ENCODE measurements around the gene CHMP4A. TPM values are rescaled to one million over a fixed set of nuclear protein-coding genes. Genes with fewer than 3 reads are reported as not detected.

The CHMP4A gene
- total and polyA plus RNA-seq, 9 of the 15 experiments (the other 6 are each of a cell fraction or from before 2014, with no cell fraction given) = 28.8 to 104 (median 52.7) TPM

DNA sequence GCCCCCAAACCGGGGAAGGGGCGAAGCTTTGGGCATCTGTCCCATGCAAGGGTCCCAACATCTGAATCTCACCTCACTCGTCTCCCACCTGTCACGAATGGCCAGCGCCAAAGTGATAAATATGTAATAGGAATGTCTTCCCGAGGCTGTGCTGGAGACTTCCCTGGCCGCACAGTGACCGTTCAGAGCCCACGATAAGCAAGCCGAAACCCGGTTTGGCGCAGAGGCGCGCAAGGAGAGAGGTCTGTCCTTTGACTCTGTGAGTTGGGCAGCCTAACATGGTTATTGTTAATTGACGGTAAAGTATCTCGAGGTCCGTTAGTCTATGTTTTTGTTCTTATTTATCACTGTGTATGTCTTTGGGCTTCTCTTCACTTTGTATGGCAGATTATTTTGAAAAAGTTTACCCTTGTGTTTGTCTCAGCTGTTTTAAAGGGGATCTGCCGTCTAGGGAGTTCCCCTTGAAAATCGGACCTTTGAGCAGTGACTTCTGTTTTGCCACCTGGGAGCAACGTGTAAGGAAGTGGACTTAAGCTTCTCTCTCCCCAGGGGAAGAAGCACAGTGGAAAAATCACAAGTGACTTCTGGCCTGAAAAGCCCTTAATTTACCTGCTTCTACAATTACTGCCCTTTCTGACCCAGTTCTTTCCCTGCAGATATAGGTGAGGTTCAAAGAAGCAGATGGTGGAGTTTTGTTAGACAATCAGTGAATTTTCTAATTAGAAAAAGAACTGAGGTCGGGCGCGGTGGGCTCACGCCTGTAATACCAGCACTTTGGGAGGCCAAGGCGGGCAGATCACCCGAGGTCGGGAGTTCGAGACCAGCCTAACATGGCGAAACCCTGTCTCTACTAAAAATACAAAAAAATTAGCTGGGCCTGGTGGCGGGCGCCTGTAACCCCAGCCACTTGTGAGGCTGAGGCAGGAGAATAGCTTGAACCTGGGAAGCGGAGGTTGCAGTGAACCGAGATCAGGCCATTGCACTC is 16.9 kb downstream of the CHMP4A start:
- FAIRE-seq (peak; percentile 78), ATAC-seq (peak; percentile 66), DNase-seq (ENCODE audit: extremely low read depth in 1 of 4, low spot score in 3 of 4) (peak in 2 of 4 experiments; percentile 27 to 50)
- 2% methylated on average over 32 of the region's 33 CpGs for WGBS (ENCODE audit: insufficient coverage, low coverage, missing lambda C conversion rate)
- Histone ChIP-seq H3K4me3 (peak overlapping the region; percentile 67), H3K9me1 (ENCODE audit: control insufficient read depth, insufficient read depth, low read length) (no peaks in the 10 kb centered on the region), H2AFZ (ENCODE audit: low read depth, low read length) (peak overlapping the region; percentile 98), H3K4me1 (replicated peaks in 1 of 2; ENCODE audit: control insufficient read depth in 2 of 2, insufficient read depth in 2 of 2, low read length in 2 of 2) (peaks cover 6 to 13% of the 10 kb centered on the region in 2 experiments; a peak in 3 of 5 replicates), H4K20me1 (replicated peaks; ENCODE audit: control insufficient read depth, insufficient read depth, low read length) (no peaks in the 10 kb centered on the region), H3K36me3 (ENCODE audit: control insufficient read depth, insufficient read depth, low read length) (peaks cover 26% of the 10 kb centered on the region; the same call in 2 of the 3 replicates), H3K9me3 (replicated peaks; ENCODE audit: control insufficient read depth, insufficient read depth, low read depth, low read length) (0 out of 2 replicates have a peak, but pooled peaks cover 1% of the 10 kb centered on the region), H3K79me2 (ENCODE audit: control insufficient read depth, insufficient read depth, low read length) (peaks cover 51% of the 10 kb centered on the region), H3K27me3 (ENCODE audit: control insufficient read depth in 2 of 2, insufficient read depth in 2 of 2, low read length in 2 of 2) (no peaks in the 10 kb centered on the region), H3K9ac (ENCODE audit: insufficient read depth in 1 of 2, low read depth in 2 of 2, low read length in 2 of 2) (peak overlapping the region; percentile 96 to 99), H3K27ac (ENCODE audit: extremely low read depth, low read depth, low read length) (peak overlapping the region; percentile 97), H3K4me2 (ENCODE audit: insufficient read depth, low read length) (peak overlapping the region; percentile 86)
- ChIA-PET POLR2A (interaction anchor here (0.9 to 3.2 kb wide), 7 partner anchors 8 to 875 kb away, joined by 3 to 21 read pairs (median 5); partner anchors contain the start of genes CHMP4A, IRF9 and MDP1), CTCF (ENCODE audit: low intra/inter-chr PET ratio) (no interaction called here)
- BruUV-seq (replicated peaks) = TSS peak; percentile 83
- in situ Hi-C loops (cut with MboI) = no loop called here
- intact Hi-C loops (cut with micrococcal nuclease) = no loop called here
- TF ChIP-seq ZNF589 (CRISPR knock-in tag; IDR thresholded peaks at IDR 0.05; ENCODE audit: low read depth) = no peak
- no peak for TF ChIP-seq ZNF707 (CRISPR knock-in tag; conservative IDR thresholded peaks at IDR 0.05)
- peak; percentile 69; the same call in 1 of the 2 replicates for TF ChIP-seq SPI1 (IDR thresholded peaks at IDR 0.05; ENCODE audit: borderline replicate concordance, low read depth, low read length)
- TF ChIP-seq, protein P1, sequence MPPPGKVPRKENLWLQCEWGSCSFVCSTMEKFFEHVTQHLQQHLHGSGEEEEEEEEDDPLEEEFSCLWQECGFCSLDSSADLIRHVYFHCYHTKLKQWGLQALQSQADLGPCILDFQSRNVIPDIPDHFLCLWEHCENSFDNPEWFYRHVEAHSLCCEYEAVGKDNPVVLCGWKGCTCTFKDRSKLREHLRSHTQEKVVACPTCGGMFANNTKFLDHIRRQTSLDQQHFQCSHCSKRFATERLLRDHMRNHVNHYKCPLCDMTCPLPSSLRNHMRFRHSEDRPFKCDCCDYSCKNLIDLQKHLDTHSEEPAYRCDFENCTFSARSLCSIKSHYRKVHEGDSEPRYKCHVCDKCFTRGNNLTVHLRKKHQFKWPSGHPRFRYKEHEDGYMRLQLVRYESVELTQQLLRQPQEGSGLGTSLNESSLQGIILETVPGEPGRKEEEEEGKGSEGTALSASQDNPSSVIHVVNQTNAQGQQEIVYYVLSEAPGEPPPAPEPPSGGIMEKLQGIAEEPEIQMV (tag; conservative IDR thresholded peaks at IDR 0.05; ENCODE audit: low read depth) = no peak
- peak; percentile 44 for TF ChIP-seq NFIC (IDR thresholded peaks at IDR 0.05)
- TF ChIP-seq, protein P2, sequence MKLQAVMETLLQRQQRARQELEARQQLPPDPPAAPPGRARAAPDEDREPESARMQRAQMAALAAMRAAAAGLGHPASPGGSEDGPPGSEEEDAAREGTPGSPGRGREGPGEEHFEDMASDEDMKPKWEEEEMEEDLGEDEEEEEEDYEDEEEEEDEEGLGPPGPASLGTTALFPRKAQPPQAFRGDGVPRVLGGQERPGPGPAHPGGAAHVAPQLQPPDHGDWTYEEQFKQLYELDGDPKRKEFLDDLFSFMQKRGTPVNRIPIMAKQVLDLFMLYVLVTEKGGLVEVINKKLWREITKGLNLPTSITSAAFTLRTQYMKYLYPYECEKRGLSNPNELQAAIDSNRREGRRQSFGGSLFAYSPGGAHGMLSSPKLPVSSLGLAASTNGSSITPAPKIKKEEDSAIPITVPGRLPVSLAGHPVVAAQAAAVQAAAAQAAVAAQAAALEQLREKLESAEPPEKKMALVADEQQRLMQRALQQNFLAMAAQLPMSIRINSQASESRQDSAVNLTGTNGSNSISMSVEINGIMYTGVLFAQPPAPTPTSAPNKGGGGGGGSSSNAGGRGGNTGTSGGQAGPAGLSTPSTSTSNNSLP (IDR thresholded peaks at IDR 0.05; ENCODE audit: borderline replicate concordance, low read depth, low read length) = no peak
- TF ChIP-seq POLR2A (conservative IDR thresholded peaks at IDR 0.05) = no peak
- no peak for TF ChIP-seq U2AF1 (optimal IDR thresholded peaks at IDR 0.05; ENCODE audit: low read depth, low read length)
- TF ChIP-seq ZNF561 (CRISPR knock-in tag; conservative IDR thresholded peaks at IDR 0.05) = no peak
- 0 out of 4 replicates have a peak, but pooled peaks of 1 of the 2 experiments have one; percentile 22 for TF ChIP-seq HDAC1 (IDR thresholded peaks at IDR 0.05)
- TF ChIP-seq FOXM1 (IDR thresholded peaks at IDR 0.05; ENCODE audit: low read depth) = no peak
- no peak for TF ChIP-seq FOXM1 (CRISPR knock-in tag; IDR thresholded peaks at IDR 0.05; ENCODE audit: low read depth)
- peak; percentile 9 for TF ChIP-seq HNRNPLL (IDR thresholded peaks at IDR 0.05; ENCODE audit: low read depth, low read length, poor library complexity, severe bottlenecking)
- TF ChIP-seq GTF2F1 (IDR thresholded peaks at IDR 0.05; ENCODE audit: low read depth, low read length) = no peak
- TF ChIP-seq CAMTA2 (CRISPR knock-in tag; conservative IDR thresholded peaks at IDR 0.05) = no peak
- TF ChIP-seq ESRRB (CRISPR knock-in tag; IDR thresholded peaks at IDR 0.05; ENCODE audit: borderline replicate concordance) = no peak
- TF ChIP-seq ZNF696 (CRISPR knock-in tag; conservative IDR thresholded peaks at IDR 0.05) = no peak
- TF ChIP-seq ZBTB7A (IDR thresholded peaks at IDR 0.05; ENCODE audit: borderline replicate concordance, control insufficient read depth, low read depth, low read length) = no peak
- TF ChIP-seq TBL1XR1 (IDR thresholded peaks at IDR 0.05; ENCODE audit: low read length in 2 of 2) = no peak

Measured in K562 (cell line).